ENCODE results near the gene CDH13. TPM values are rescaled to one million over a fixed set of nuclear protein-coding genes. Genes with fewer than 3 reads are reported as not detected.

Gene CDH13
- polyA plus RNA-seq, 1 donor from 2014 or later = 3.2 TPM

- TF ChIP-seq CTCF (IDR thresholded peaks at IDR 0.05; ENCODE audit: poor library complexity, severe bottlenecking) (no peak), RAD21 (conservative IDR thresholded peaks at IDR 0.05) (no peak), POLR2AphosphoS5 (IDR thresholded peaks at IDR 0.05) (no peak), TAF1 (IDR thresholded peaks at IDR 0.05; ENCODE audit: low read depth) (no peak), EP300 (conservative IDR thresholded peaks at IDR 0.05; ENCODE audit: poor library complexity, severe bottlenecking) (no peak), EZH2 (IDR thresholded peaks at IDR 0.05; ENCODE audit: borderline replicate concordance, insufficient read depth, low read length, poor library complexity, severe bottlenecking) (no peak), SMC3 (conservative IDR thresholded peaks at IDR 0.05; ENCODE audit: poor library complexity) (no peak), REST (IDR thresholded peaks at IDR 0.05; ENCODE audit: borderline replicate concordance) (no peak), MXI1 (conservative IDR thresholded peaks at IDR 0.05; ENCODE audit: poor library complexity, severe bottlenecking) (no peak)
- H2AFZ ChIP-seq (ENCODE audit: low read depth, low read length) = no peak overlapping the region
- no peak overlapping the region for H3K9ac ChIP-seq (ENCODE audit: low read length)
- no peaks in the 10 kb centered on the region for H3K27me3 ChIP-seq (ENCODE audit: insufficient read depth, low read depth, low read length)
- no peaks in the 10 kb centered on the region for H3F3A ChIP-seq (ENCODE audit: insufficient read depth, low read length, poor library complexity, severe bottlenecking)
- no peaks in the 10 kb centered on the region for H3K9me3 ChIP-seq (ENCODE audit: low read length)
- no peaks in the 10 kb centered on the region for H3K36me3 ChIP-seq (ENCODE audit: insufficient read depth, low read length)
- H4K20me1 ChIP-seq (ENCODE audit: insufficient read depth) = no peaks in the 10 kb centered on the region
- H3K4me3 ChIP-seq (ENCODE audit: low read length) = no peak overlapping the region
- no peaks in the 10 kb centered on the region for H3K79me2 ChIP-seq (replicated peaks; ENCODE audit: insufficient read depth, low read length)
- no peak overlapping the region for H3K4me2 ChIP-seq (ENCODE audit: low read length)
- no peaks in the 10 kb centered on the region for H3K9me2 ChIP-seq (ENCODE audit: insufficient read depth, low read length)
- no peak overlapping the region for H3K27ac ChIP-seq (ENCODE audit: low read length)
Observed at GRCh38 chr16:83792391-83792790, 1165.6 kb downstream of the CDH13 start.

- H3K9ac ChIP-seq (ENCODE audit: low read length) = no peak overlapping the region
- H2AFZ ChIP-seq (ENCODE audit: low read depth, low read length) = no peak overlapping the region
- no peak overlapping the region for H3K4me2 ChIP-seq (ENCODE audit: low read length)
- no peaks in the 10 kb centered on the region for H4K20me1 ChIP-seq (ENCODE audit: insufficient read depth)
- no peak overlapping the region for H3K4me3 ChIP-seq (ENCODE audit: low read length)
- no peak overlapping the region for H3K27ac ChIP-seq (ENCODE audit: low read length)
- H3K27me3 ChIP-seq (ENCODE audit: insufficient read depth, low read depth, low read length) = no peaks in the 10 kb centered on the region
- no peaks in the 10 kb centered on the region for H3K36me3 ChIP-seq (ENCODE audit: insufficient read depth, low read length)
- no peaks in the 10 kb centered on the region for H3K9me3 ChIP-seq (ENCODE audit: low read length)
- no peaks in the 10 kb centered on the region for H3F3A ChIP-seq (ENCODE audit: insufficient read depth, low read length, poor library complexity, severe bottlenecking)
- H3K79me2 ChIP-seq (replicated peaks; ENCODE audit: insufficient read depth, low read length) = no peaks in the 10 kb centered on the region
- H3K9me2 ChIP-seq (ENCODE audit: insufficient read depth, low read length) = no peaks in the 10 kb centered on the region
- TF ChIP-seq POLR2AphosphoS5 (IDR thresholded peaks at IDR 0.05) = no peak
- TF ChIP-seq MXI1 (conservative IDR thresholded peaks at IDR 0.05; ENCODE audit: poor library complexity, severe bottlenecking) = no peak
- TF ChIP-seq SMC3 (conservative IDR thresholded peaks at IDR 0.05; ENCODE audit: poor library complexity) = no peak
Observed at GRCh38 chr16:83793179-83793578, 1166.4 kb downstream of the CDH13 start.

Data from neural cell (in vitro differentiated cells).